Measurements from ENCODE around the gene SLC25A33.
"Not testable (repeated sequence)": the region's sequence is repeated elsewhere in the genome, so short reads cannot be mapped to it uniquely, and the experiment has no call there.

The SLC25A33 gene

GRCh38 chr1:9539829-9540550 is 725 bp downstream of the SLC25A33 start:
- DNase-seq: peak; percentile 72

GRCh38 chr1:9542430-9542829 is 3.2 kb downstream of the SLC25A33 start:
- no peak for DNase-seq

DNA sequence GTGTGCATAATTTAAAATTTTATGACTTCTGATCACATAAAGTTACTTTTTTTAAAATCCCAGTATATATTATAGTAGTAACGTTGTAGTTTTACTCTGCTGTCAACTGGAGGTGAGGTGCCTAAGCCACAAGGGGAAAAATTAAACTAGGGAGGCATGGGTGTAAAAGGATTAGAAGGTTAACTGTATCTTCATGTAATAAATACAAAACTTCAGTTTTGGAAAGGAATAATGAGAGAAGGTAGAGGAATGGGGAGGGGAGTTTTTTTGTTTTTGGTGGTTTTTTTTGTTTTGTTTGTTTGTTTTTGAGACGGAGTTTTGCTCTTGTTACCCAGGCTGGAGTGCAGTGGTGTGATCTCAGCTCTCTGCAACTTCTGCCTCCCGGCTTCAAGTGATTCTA is 5.7 kb downstream of the SLC25A33 start:
- DNase-seq: no peak

DNA sequence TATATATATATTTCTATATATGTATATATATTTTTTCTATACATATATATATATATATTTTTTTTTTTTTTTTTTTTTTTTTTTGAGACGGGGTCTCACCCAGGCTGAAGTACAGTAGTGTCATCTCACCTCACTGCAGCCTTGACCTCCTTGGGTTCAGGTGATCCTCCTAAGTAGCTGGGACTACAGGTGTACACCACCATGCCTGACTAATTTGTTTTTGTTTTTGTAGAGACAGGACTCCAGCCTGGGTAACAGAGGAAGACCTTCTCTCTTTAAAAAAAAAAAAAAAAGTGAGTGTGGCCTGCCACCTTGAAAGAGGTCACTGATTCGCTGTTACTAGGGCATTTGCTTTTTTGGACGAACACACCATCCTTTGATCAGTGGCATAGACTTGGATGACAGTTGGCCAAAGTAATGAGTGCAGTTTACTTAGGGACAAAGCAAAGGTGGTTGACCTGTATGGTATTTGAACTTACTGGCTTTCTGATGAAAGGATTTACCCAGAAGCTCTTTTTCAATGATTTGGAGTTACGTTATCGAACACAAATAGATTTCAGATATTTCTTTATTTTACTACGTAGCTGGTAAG is 10.8 kb downstream of the SLC25A33 start:
- DNase-seq: no peak

GRCh38 chr1:9551984-9552383 is 12.7 kb downstream of the SLC25A33 start:
- peak; percentile 77 for DNase-seq

GRCh38 chr1:9553736-9554144 is 14.5 kb downstream of the SLC25A33 start:
- DNase-seq: no peak

DNA sequence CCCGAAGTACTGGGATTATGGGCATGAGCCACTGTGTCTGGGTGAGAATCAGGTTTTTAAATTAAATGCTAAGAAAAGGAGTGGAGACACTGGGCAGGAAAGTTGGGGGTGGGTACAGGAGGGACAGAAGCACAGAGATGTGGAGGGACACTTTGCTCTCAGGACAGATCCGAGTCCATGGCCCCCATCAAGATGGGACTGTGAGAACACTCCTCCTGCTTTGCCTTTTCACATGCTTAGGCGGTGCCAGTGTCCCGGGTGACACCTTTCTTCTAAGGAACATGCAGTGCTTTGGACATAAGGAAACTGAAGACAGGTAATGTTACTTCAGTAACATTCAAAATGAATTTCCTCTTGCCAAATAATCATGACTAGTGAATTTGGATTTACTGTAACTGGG is 16.7 kb downstream of the SLC25A33 start:
- no peak for DNase-seq

GRCh38 chr1:9557624-9558023 is 18.4 kb downstream of the SLC25A33 start:
- no peak for DNase-seq

DNA sequence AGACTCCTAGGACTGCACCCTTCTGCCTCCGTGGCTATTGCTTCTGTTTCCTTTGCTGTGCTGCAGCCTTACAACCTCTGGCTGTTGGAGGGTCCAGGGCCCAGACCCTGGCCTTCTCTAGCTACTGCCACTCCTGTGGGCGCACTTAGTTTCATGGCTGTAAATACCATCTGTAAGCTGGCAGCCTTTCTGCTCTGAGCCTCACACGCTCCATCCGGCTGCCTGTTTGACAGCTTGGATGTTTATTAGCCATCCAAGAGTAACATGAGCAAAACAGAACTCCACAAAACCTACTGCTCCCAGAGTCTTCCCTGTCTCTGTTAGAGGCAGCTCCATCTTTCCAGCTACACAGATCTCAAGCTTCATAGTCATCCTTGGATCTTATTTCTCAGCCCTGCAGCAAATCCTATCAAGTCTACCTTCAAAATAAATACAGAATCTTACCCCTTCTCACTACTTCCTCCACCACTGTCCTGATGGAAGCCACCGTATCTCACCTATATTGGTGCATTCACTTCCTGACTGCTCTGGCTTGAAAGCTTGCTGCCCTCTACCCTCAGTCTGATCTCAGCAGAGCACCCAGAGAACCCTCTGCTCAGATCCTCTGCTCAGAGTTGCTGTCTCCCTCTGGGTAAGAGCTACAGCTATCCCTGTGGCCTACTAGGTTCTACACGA is 19.1 kb downstream of the SLC25A33 start:
- DNase-seq: no peak

GRCh38 chr1:9558946-9559545 is 19.8 kb downstream of the SLC25A33 start:
- DNase-seq: no peak

- DNase-seq: peak; percentile 15
Observed at GRCh38 chr1:9559673-9560072, 20.4 kb downstream of the SLC25A33 start.

GRCh38 chr1:9560090-9560489 is 20.8 kb downstream of the SLC25A33 start:
- DNase-seq: not testable (repeated sequence)

DNA sequence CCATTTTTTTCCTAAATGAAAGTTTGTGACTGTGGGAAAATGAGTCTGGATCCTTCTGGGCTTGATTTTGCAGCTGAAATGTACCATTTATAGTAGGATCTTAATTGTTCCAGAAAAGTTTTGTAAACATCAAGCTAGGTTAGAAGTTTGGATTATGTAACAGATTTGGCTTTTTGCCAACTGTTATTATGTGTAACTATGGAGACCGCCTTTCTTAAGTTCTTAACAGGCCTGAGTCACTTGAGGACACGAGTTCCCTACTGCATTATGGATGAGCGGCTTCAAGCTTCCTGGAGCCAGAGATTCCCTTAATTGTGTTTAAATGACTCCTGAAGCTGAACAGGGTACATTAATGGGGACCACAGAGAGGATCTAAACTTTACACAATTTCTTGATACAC is 22.2 kb downstream of the SLC25A33 start:
- DNase-seq: peak; percentile 98

DNA sequence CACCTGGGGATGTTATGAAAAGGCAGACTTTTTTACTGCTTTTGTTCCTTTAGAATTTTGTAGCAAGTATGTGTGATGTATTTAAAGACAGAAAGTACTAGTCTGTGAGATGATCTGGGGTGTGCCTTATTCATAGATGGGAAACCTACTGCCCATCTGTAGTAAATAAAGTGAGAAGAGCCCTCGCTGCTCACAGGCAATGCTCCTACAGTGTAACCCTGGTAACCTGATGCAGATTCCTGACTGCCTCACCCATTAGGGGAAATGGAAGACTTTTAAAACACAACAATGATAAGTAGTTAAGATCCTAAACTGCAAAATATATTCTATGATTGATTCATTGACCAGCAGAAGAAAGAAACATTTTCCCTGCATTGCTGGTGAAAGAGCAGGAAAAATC is 30.0 kb downstream of the SLC25A33 start:
- DNase-seq: no peak

DNA sequence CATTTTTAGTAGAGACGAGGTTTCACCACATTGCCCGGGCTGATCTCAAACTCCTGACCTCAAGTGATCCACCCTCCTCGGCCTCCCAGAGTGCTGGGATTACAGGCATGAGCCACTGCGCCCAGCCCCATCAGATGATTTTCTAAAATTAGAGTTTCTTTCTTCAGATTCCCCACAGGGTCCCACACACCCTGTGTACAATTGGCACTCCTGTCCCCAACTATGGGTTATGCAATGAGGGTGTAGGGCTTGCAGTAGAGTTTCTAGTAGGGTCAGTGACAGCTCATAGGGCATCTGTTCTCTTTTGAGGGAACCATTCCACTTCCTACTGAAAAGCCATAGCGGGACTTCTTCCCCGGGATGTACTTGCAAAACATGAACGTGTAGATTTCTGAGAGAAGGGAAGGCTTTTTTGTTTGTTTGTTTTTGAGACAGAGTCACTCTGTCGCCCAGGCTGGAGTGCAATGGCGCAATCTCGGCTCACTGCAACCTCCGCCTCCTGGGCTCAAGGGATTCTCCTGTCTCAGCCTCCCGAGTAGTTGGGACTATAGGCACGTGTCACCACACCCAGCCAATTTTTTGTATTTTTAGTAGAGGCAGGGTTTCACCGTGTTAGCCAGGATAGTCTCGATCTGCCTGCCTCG is 31.7 kb downstream of the SLC25A33 start:
- DNase-seq: not testable (repeated sequence)

DNA sequence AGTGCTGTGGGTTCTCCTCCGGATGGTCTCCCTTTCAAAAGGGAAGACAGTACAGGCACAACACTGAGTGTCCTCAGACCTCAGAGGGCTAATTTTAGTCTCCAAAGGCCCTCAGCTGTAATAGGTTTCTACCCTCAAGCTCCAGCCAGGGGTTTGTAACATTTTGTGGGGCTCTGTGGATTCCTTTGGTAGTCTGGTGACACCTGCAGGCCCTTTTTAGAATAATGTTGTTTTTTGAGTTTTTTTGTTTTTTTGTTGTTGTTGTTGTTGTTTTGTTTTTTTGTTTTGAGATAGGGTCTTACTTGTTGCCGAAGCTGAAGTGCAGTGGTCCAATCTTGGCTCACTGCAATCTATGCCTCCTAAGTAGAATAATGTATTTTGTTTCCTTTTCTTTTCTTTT is 34.5 kb downstream of the SLC25A33 start:
- peak; percentile 47 for DNase-seq

DNA sequence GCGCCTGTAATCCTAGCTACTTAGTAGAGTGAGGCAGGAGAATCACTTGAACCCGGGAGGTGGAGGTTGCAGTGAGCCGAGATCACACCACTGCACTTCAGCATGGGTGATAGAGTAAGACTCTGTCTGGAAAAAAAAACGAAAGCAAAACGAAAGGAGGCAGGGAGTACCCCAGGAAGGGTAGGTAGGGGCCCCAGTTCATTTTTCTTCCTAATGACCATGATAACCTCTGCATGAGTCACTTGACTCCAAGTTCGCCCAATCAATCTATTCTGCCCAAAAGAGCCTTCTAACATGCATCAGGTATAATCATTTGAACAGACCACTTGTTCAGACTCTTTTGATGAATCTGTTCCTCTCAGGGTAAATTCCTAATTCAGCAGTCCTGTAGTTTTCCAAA is 36.2 kb downstream of the SLC25A33 start:
- no peak for DNase-seq

GRCh38 chr1:9576903-9577302 is 37.6 kb downstream of the SLC25A33 start:
- peak; percentile 10 for DNase-seq

DNA sequence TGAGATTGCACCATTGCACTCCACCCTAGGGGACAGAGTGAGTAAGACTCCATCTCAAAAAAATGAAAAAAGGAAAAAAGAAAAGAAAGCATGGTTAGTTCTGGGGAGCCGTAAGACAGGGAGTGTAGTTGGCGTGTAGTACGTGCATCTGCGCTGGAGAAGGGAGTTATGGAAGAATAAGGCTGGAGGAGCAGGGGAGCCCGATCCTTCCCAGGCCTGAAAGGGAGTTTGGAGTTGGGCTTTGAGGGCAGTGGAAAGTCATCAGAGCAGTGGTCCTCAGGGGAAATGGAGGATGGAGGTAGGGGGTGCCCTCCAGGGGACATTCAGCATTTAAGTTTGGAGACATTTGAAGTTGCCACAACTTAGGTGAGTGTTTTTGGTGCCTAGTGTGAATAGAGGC is 38.2 kb downstream of the SLC25A33 start:
- DNase-seq: no peak

- no peak for DNase-seq
Observed at GRCh38 chr1:9580942-9581341, 41.7 kb downstream of the SLC25A33 start.

DNA sequence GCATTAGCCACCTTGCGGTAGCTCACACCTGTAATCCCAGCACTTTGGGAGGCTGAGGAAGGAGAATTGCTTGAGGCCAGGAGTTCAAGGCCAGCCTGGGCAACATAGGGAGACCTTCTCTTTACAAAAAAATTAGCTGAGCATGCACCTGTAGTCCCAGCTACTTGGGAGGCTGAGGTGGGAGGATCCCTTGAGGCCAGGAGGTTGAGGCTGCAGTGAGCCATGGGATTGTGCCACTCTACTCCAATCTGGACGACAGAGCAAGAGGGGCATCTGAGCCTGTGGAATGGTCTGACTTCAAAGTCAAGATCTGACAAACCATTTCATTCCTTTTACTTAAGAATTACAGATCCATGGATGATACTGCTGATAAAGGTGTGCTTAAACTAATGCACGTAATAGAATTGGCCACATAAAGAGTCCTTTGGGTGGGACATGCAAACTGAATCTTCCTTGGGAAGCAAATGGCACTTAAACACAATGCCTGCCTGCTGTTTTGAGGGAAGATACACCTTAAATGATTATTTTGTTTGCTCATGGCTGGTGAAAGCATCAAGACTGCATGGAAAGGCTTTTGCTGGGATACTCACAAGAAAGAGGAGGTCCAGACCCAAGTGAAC is 47.0 kb downstream of the SLC25A33 start:
- no peak for DNase-seq

DNA sequence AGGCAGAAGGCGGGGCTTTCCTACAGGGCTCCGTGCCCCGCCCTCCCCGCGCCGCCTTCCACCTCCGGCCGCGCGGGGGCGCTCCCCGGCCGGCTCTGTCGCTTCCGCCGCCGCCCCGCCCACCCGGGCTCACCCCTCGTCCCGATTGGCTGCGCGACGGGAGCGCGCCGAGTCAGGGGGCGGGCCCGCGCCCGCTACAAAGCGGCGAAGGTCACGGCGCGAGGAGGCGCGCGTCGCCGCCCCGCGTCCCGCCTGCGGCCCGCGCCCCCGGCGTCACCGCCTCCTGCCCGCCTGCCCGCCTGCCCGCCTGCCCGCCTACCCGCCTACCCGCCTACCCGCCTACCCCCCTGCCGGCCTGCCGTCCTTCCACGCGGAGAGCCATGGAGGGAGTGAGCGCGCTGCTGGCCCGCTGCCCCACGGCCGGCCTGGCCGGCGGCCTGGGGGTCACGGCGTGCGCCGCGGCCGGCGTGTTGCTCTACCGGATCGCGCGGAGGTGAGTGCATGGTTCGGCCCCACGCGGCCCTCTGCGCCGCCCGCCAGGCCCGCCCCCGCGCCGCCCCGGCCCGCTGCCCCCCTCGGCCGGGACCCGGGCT is 49.4 kb downstream of the SLC25A33 start, which contains the start of gene TMEM201:
Gene TMEM201, plus strand, starts transcription at position 361 of the 593 bp plus-strand sequence. Its CDS starts 20 bp downstream, at position 381.
- DNase-seq: peak; percentile 97

Data from NCI-H82 (cell line).